Mesodermal cell (in vitro differentiated cells): ENCODE results near the gene DAB2.

Experiments
- H3K27ac ChIP-seq: 2 replicates; pipeline ENCODE4 v1.7.0; 2013; ENCODE audit warnings: mild to moderate bottlenecking, low read depth, low read length, moderate library complexity; ENCODE audit not compliant: severe bottlenecking
- H3K36me3 ChIP-seq: 2 replicates; pipeline ENCODE4 v1.7.1; 2013; ENCODE audit warnings: mild to moderate bottlenecking, low read length, moderate library complexity; ENCODE audit not compliant: control insufficient read depth, insufficient read depth
- H3K4me1 ChIP-seq: one replicate; pipeline ENCODE4 v1.7.1; 2013; ENCODE audit warnings: mild to moderate bottlenecking, low read length; ENCODE audit not compliant: insufficient read depth, control insufficient read depth, poor library complexity, severe bottlenecking
- H3K4me3 ChIP-seq: 2 replicates; pipeline ENCODE4 v1.7.0; 2013; ENCODE audit warnings: low read length, control low read depth, mild to moderate bottlenecking; ENCODE audit not compliant: insufficient read depth, poor library complexity, severe bottlenecking; ENCODE audit errors: extremely low read depth
- H3K9me3 ChIP-seq: 2 replicates; pipeline ENCODE4 v1.7.1; 2013; ENCODE audit warnings: mild to moderate bottlenecking, low read length, moderate library complexity; ENCODE audit not compliant: control insufficient read depth
- WGBS, 2 experiments: methylation state at CpG; one replicate each; pipeline ENCODE4 v1.1.5; 2013; ENCODE audit warnings: missing lambda C conversion rate in 2 of 2; ENCODE audit not compliant: insufficient coverage in 2 of 2; 5-methylcytosine and 5-hydroxymethylcytosine counted together

DAB2 gene

GRCh38 chr5:39384271-39384670 lies 40.5 kb downstream of the DAB2 start:
- no peaks in the 10 kb centered on the region for H3K4me1 ChIP-seq
- H3K27ac ChIP-seq: no peak overlapping the region
- WGBS, 2 experiments: no CpG with 5 or more reads among the region's 1 CpG
- no peak overlapping the region for H3K4me3 ChIP-seq
- no peaks in the 10 kb centered on the region for H3K9me3 ChIP-seq
- H3K36me3 ChIP-seq: peaks cover 88% of the 10 kb centered on the region

DNA sequence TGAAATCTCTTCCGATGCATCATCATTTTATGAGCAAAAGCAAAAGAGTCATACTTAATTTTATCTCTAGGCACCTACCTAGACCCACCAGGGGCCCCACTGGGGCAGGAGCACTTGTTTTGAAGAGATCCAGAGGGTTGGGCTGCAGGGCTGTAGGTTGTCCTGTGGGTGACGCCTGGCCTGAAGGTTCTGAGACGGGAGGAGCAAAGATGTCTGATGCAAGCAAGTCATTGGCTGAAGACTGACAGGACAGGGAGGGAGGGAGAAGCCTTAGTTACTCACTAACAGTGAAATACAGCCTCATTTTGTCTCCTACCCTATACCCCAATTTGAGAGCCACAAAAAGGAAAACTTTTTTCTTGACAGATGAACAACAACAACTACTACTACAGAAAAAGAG lies 43.4 kb downstream of the DAB2 start:
- Histone ChIP-seq H3K27ac (no peak overlapping the region), H3K4me1 (no peaks in the 10 kb centered on the region), H3K4me3 (no peak overlapping the region), H3K9me3 (no peaks in the 10 kb centered on the region), H3K36me3 (peaks cover 91% of the 10 kb centered on the region)
- 67 to 100% methylated on average over 2 of the region's 3 CpGs for WGBS, 2 experiments

DNA sequence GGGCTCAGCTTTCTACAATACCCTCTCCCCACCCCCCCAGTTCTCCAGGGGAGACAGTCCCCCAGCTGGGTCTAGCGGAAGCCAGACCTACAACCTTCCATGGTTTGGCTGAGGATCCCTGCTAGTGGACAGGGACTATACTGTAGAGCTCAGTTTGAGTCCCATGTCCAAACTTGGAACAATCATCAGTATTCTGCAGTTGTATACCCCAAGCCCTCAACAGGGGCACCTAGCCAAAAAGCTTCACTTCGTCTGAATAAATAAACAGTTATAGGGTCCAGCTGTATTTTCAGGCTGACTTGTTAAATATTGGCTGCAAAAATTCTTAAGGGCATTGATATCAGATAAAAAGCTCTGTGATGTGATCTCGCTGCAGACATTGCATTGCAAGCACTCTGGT lies 45.1 kb downstream of the DAB2 start:
- Histone ChIP-seq H3K4me1 (no peaks in the 10 kb centered on the region), H3K4me3 (no peak overlapping the region), H3K36me3 (peaks cover 97% of the 10 kb centered on the region), H3K27ac (no peak overlapping the region), H3K9me3 (no peaks in the 10 kb centered on the region)
- 88 to 97% methylated on average over 2 to 3 of the region's 3 CpGs for WGBS, 2 experiments

DNA sequence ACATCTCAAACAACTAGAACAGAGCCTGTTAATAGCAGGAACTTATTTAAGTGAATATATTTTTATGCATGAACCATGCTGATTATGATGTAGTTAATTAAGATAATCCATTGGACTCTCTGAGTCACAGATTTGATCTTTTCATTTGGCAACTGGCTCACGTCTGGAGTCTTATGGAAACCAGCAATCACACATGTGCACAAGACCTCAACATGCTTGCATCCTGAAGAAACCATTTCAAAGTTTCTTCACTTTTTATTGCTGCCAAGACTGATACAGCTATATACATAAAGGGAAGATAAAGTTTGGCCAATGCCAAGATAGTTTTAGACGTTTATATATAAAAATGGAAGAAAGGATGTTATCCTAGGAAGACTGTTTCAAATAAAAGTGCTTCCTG lies 47.2 kb downstream of the DAB2 start:
- 89% methylated on average over 1 of the region's 2 CpGs; no CpG with 5 or more reads in 1 of the 2 experiments for WGBS, 2 experiments
- H3K9me3 ChIP-seq: no peaks in the 10 kb centered on the region
- H3K4me1 ChIP-seq: no peaks in the 10 kb centered on the region
- peaks cover 97% of the 10 kb centered on the region for H3K36me3 ChIP-seq
- H3K4me3 ChIP-seq: no peak overlapping the region
- no peak overlapping the region for H3K27ac ChIP-seq

DNA sequence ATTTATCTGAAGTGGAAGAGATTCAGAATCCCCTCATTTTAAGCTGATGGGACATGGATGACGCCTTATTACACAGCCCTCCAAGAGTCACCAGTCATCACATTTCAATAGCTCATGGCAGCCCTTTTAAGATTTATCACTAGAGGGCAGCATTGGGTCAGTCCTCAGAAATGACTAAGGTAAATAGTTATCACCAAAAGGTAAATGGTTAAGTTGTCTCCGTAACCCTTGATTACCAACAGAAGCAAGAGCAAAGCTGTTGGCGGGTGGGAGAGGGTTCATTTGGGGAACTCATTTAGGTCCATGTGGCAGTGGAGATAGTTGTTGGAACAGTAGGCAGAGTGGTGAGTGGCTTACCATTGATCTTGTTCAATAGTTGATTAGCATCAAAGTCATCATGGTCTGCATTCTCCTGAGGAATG lies 48.5 kb downstream of the DAB2 start:
- 75 to 83% methylated on average over 2 of the region's 3 CpGs for WGBS, 2 experiments
- no peak overlapping the region for H3K4me3 ChIP-seq
- no peak overlapping the region for H3K27ac ChIP-seq
- H3K4me1 ChIP-seq: no peaks in the 10 kb centered on the region
- no peaks in the 10 kb centered on the region for H3K9me3 ChIP-seq
- H3K36me3 ChIP-seq: peaks cover 97% of the 10 kb centered on the region

GRCh38 chr5:39373791-39374190 lies 51.0 kb downstream of the DAB2 start:
- Histone ChIP-seq H3K4me1 (no peaks in the 10 kb centered on the region), H3K4me3 (no peak overlapping the region), H3K9me3 (no peaks in the 10 kb centered on the region), H3K36me3 (peaks cover 84% of the 10 kb centered on the region), H3K27ac (no peak overlapping the region)
- WGBS, 2 experiments: no CpG with 5 or more reads among the region's 2 CpGs

GRCh38 chr5:39371367-39371635 lies 53.5 kb downstream of the DAB2 start:
- no CpG with 5 or more reads among the region's 3 CpGs for WGBS, 2 experiments
- no peak overlapping the region for H3K4me3 ChIP-seq
- H3K27ac ChIP-seq: no peak overlapping the region
- H3K9me3 ChIP-seq: no peaks in the 10 kb centered on the region
- peaks cover 60% of the 10 kb centered on the region for H3K36me3 ChIP-seq
- no peaks in the 10 kb centered on the region for H3K4me1 ChIP-seq

- WGBS, 2 experiments: 96 to 99% methylated on average over 5 to 9 of the region's 10 CpGs
- no peaks in the 10 kb centered on the region for H3K9me3 ChIP-seq
- H3K4me3 ChIP-seq: no peak overlapping the region
- no peaks in the 10 kb centered on the region for H3K4me1 ChIP-seq
- no peak overlapping the region for H3K27ac ChIP-seq
- H3K36me3 ChIP-seq: peaks cover 54% of the 10 kb centered on the region
These were observed 54.0 kb downstream of the DAB2 start for GRCh38 chr5:39370555-39371366.

- 98 to 100% methylated on average over 3 to 5 of the region's 5 CpGs for WGBS, 2 experiments
- H3K27ac ChIP-seq: no peak overlapping the region
- no peak overlapping the region for H3K4me3 ChIP-seq
These were observed 55.5 kb downstream of the DAB2 start for GRCh38 chr5:39369123-39369815.

GRCh38 chr5:39368116-39368515 lies 56.7 kb downstream of the DAB2 start:
- H3K4me3 ChIP-seq: no peak overlapping the region
- H3K9me3 ChIP-seq: no peaks in the 10 kb centered on the region
- H3K36me3 ChIP-seq: peaks cover 28% of the 10 kb centered on the region
- H3K27ac ChIP-seq: no peak overlapping the region
- WGBS, 2 experiments: 100% methylated on average over 2 of the region's 4 CpGs; no CpG with 5 or more reads in 1 of the 2 experiments
- H3K4me1 ChIP-seq: no peaks in the 10 kb centered on the region

More at GRCh38 chr5:39369123-39369815, 55.5 kb downstream of the DAB2 start:
- no peaks in the 10 kb centered on the region for H3K9me3 ChIP-seq
- no peaks in the 10 kb centered on the region for H3K4me1 ChIP-seq
- H3K36me3 ChIP-seq: peaks cover 39% of the 10 kb centered on the region

- WGBS, 2 experiments: no CpG with 5 or more reads among the region's 3 CpGs
- H3K4me1 ChIP-seq: no peaks in the 10 kb centered on the region
These were observed 57.1 kb downstream of the DAB2 start for GRCh38 chr5:39367711-39368110.

More at GRCh38 chr5:39367711-39368110, 57.1 kb downstream of the DAB2 start:
- Histone ChIP-seq H3K4me3 (no peak overlapping the region), H3K36me3 (peaks cover 24% of the 10 kb centered on the region), H3K9me3 (no peaks in the 10 kb centered on the region), H3K27ac (no peak overlapping the region)
